D721Med (cell line): Measurements from ENCODE around the gene FOXO1.

ENCODE experiments used
- DNase-seq: peaks from one replicate; pipeline ENCODE4 v3.0.0; 2011; ENCODE audit warnings: low spot score; ENCODE audit not compliant: insufficient read length
- FAIRE-seq: peaks from 2 replicates; lab custom pipeline; 2011; peaks lifted over from hg19 to GRCh38; lab: Jason Lieb, UNC
- CTCF ChIP-seq: IDR thresholded peaks from 2 replicates; pipeline ENCODE4 v1.5.1; 2012; ENCODE audit warnings: mild to moderate bottlenecking, control low read depth; ENCODE audit not compliant: insufficient read depth; ENCODE audit errors: missing control alignments

Gene FOXO1

GRCh38 chr13:40578055-40578454 lies 88.4 kb downstream of the FOXO1 start:
- FAIRE-seq (no peak), DNase-seq (no peak)
- no peak for TF ChIP-seq CTCF

- TF ChIP-seq CTCF, result no peak
- no peak for DNase-seq
- FAIRE-seq, result no peak
Measured at GRCh38 chr13:40576369-40576768, 90.1 kb downstream of the FOXO1 start.

GRCh38 chr13:40572961-40573360 lies 93.5 kb downstream of the FOXO1 start:
- FAIRE-seq (no peak), DNase-seq (no peak)
- TF ChIP-seq CTCF, result no peak

GRCh38 chr13:40571338-40571963 lies 95.0 kb downstream of the FOXO1 start:
- DNase-seq (no peak), FAIRE-seq (no peak)
- no peak for TF ChIP-seq CTCF

- no peak for TF ChIP-seq CTCF
- DNase-seq (no peak), FAIRE-seq (no peak)
Measured at GRCh38 chr13:40570930-40571329, 95.5 kb downstream of the FOXO1 start.

GRCh38 chr13:40569024-40569350 lies 97.5 kb downstream of the FOXO1 start:
- no peak for FAIRE-seq
- no peak for TF ChIP-seq CTCF
- DNase-seq, result no peak

GRCh38 chr13:40568246-40569023 lies 98.0 kb downstream of the FOXO1 start:
- TF ChIP-seq CTCF, result no peak
- DNase-seq, result no peak
- no peak for FAIRE-seq
